Endothelial cell of umbilical vein (primary cell): ENCODE data around the gene C14orf180. TPM values are rescaled to one million over a fixed set of nuclear protein-coding genes. Genes with fewer than 3 reads are reported as not detected.

Source experiments
- BruUV-seq: library from RNA; stranded (reverse); fragments of 400-500 nt; replicated peaks from 2 replicates; lab custom pipeline; 2021; lab: Mats Ljungman, UMichigan
- CTCF ChIA-PET: fragments of 300-600, 350-600 bp; sonication (Branson Sonifier 250); formaldehyde crosslinking; loops from one replicate; lab custom pipeline; 2021; ENCODE audit warnings: antibody characterized with exemption, inconsistent platforms; lab: Charles Lee
- POLR2A ChIA-PET: fragments of 300-600, 350-600 bp; sonication (Branson Sonifier 250); formaldehyde crosslinking; loops from one replicate; lab custom pipeline; 2021; ENCODE audit warnings: antibody characterized with exemption, inconsistent platforms; lab: Charles Lee
- DNase-seq: peaks from one replicate; pipeline ENCODE4 v3.0.0-alpha.2; 2011; ENCODE audit warnings: low read depth, low spot score
- FAIRE-seq: peaks from 2 replicates; lab custom pipeline; 2011; peaks lifted over from hg19 to GRCh38; lab: Jason Lieb, UNC
- H2AFZ ChIP-seq: 2 replicates; pipeline ENCODE4 v1.6.0; 2012; ENCODE audit warnings: low read depth, low read length, control low read depth, inconsistent platforms
- H3K27ac ChIP-seq: 2 replicates; pipeline ENCODE4 v1.5.1; 2011; ENCODE audit warnings: low read depth, mild to moderate bottlenecking, control low read depth, low read length, moderate library complexity; ENCODE audit not compliant: insufficient read depth
- H3K27me3 ChIP-seq, 2 experiments: 2 replicates each; pipeline versions ENCODE4 v1.6.0 to v1.6.1; 2011; ENCODE audit warnings: low read length in 2 of 2, mixed read lengths in 1 of 2; ENCODE audit not compliant: control insufficient read depth in 2 of 2, insufficient read depth in 2 of 2
- H3K36me3 ChIP-seq, 2 experiments: 2 replicates in 1 of 2; 3 replicates in 1 of 2; pipeline ENCODE4 v1.5.1; 2011; ENCODE audit warnings: low read length in 2 of 2, mild to moderate bottlenecking in 1 of 2, moderate library complexity in 1 of 2; ENCODE audit not compliant: control insufficient read depth in 2 of 2, insufficient read depth in 2 of 2; ENCODE audit errors: extremely low read depth in 1 of 2
- H3K4me1 ChIP-seq: 3 replicates; pipeline ENCODE4 v1.5.1; 2011; ENCODE audit warnings: mild to moderate bottlenecking, low read length; ENCODE audit not compliant: control insufficient read depth, insufficient read depth; ENCODE audit errors: extremely low read depth
- H3K4me2 ChIP-seq: 2 replicates; pipeline ENCODE4 v1.6.1; 2011; ENCODE audit warnings: low read length, control low read depth, mixed read lengths; ENCODE audit not compliant: insufficient read depth
- H3K4me3 ChIP-seq, 3 experiments: fragments of 200-600 bp in 1 of 3; sonication (generic), shearing (Covaris generic) in 1 of 3; replicated peaks in 1 of 3; 2 replicates each; pipeline ENCODE4 v1.5.1; 2011 to 2016; ENCODE audit warnings: control low read depth in 3 of 3, low read length in 3 of 3, mild to moderate bottlenecking in 2 of 3, inconsistent platforms in 1 of 3, low read depth in 1 of 3, moderate library complexity in 1 of 3; ENCODE audit not compliant: insufficient read depth in 1 of 3
- H3K79me2 ChIP-seq: 2 replicates; pipeline ENCODE4 v1.6.0; 2012; ENCODE audit warnings: low read length, inconsistent platforms; ENCODE audit not compliant: control insufficient read depth, insufficient read depth
- H3K9ac ChIP-seq: replicated peaks from 2 replicates; pipeline ENCODE3; 2011; ENCODE audit warnings: low read length, control low read depth; ENCODE audit not compliant: insufficient read depth; ENCODE audit errors: extremely low read depth
- H3K9me1 ChIP-seq: replicated peaks from 3 replicates; pipeline ENCODE4 v1.6.0; 2011; ENCODE audit warnings: mild to moderate bottlenecking, low read length; ENCODE audit not compliant: control insufficient read depth, insufficient read depth; ENCODE audit errors: extremely low read depth
- H3K9me3 ChIP-seq: replicated peaks from 2 replicates; pipeline ENCODE4 v1.5.1; 2012; ENCODE audit warnings: low read length, inconsistent platforms; ENCODE audit not compliant: control insufficient read depth, insufficient read depth
- H4K20me1 ChIP-seq: replicated peaks from 2 replicates; pipeline ENCODE3; 2011; ENCODE audit warnings: mild to moderate bottlenecking, low read length; ENCODE audit not compliant: control insufficient read depth, insufficient read depth; ENCODE audit errors: extremely low read depth
- CTCF ChIP-seq, 2 donors: IDR thresholded peaks; 1 replicate in 1 of 2; 2 replicates in 1 of 2; pipeline ENCODE4 v1.5.1; 2011; ENCODE audit warnings: low read length in 2 of 2, mild to moderate bottlenecking in 2 of 2, moderate library complexity in 2 of 2, control low read depth in 1 of 2, inconsistent platforms in 1 of 2, low read depth in 1 of 2; ENCODE audit not compliant: insufficient read depth in 1 of 2; ENCODE audit errors: extremely low read depth in 1 of 2
- EZH2 ChIP-seq: IDR thresholded peaks from 2 replicates; pipeline ENCODE4 v1.6.1; 2012; ENCODE audit warnings: borderline replicate concordance, low read depth, mild to moderate bottlenecking, moderate library complexity, low read length, inconsistent platforms; ENCODE audit not compliant: severe bottlenecking
- FOS ChIP-seq: IDR thresholded peaks from 2 replicates; pipeline ENCODE4 v1.6.1; 2011; ENCODE audit warnings: mild to moderate bottlenecking, low read length, moderate library complexity, borderline replicate concordance; ENCODE audit not compliant: insufficient read depth
- GATA2 ChIP-seq: IDR thresholded peaks from 2 replicates; pipeline ENCODE4 v1.7.0; 2011; ENCODE audit warnings: low read depth, mild to moderate bottlenecking, moderate library complexity, mixed read lengths, low read length; ENCODE audit not compliant: insufficient read length, insufficient read depth
- JUN ChIP-seq: IDR thresholded peaks from 2 replicates; pipeline ENCODE4 v1.6.1; 2011; ENCODE audit warnings: borderline replicate concordance, low read depth; ENCODE audit not compliant: insufficient read length, insufficient read depth
- MAX ChIP-seq: IDR thresholded peaks from 2 replicates; pipeline ENCODE4 v1.6.1; 2011; ENCODE audit not compliant: insufficient read depth, insufficient read length
- MYC ChIP-seq: IDR thresholded peaks from one replicate; pipeline ENCODE4 v1.6.1; 2011; ENCODE audit warnings: mild to moderate bottlenecking, low read depth, low read length
- POLR2A ChIP-seq: IDR thresholded peaks from 2 replicates; pipeline ENCODE4 v1.6.1; 2012; ENCODE audit warnings: low read depth, mild to moderate bottlenecking, control low read depth, low read length
- POLR2AphosphoS5 ChIP-seq: IDR thresholded peaks from 2 replicates; pipeline ENCODE4 v1.6.1; 2012; ENCODE audit warnings: low read depth, mild to moderate bottlenecking, control low read depth, low read length, moderate library complexity; ENCODE audit not compliant: insufficient read depth
- dilution Hi-C: fragments of 300-500 bp; cut with MboI; formaldehyde crosslinking; loops from one replicate; pipeline ENCODE4 v1.15.0; 2019; ENCODE audit warnings: low sequenced_read_pairs; ENCODE audit not compliant: extremely low pct_ligation_motif_present
- intact Hi-C: fragments of 100-400 bp; cut with micrococcal nuclease; formaldehyde crosslinking; loops from one replicate; pipeline ENCODE4 v1.10.0; 2022
- polyA plus RNA-seq, 4 experiments: library from polyadenylated mRNA; depleted of rRNA in 3 of 4; stranded (reverse) in 3 of 4; unstranded in 1 of 4; fragments of >200 nt; gene quantifications; 2 replicates each; pipeline versions ENCODE4 v1.2.1 to v1.2.3, GENCODE V29; 2011 to 2012; ENCODE audit warnings: missing spikeins in 1 of 4
- total RNA-seq: library from RNA; stranded (reverse); gene quantifications from 2 replicates; pipeline ENCODE4 v1.2.3, GENCODE V29; 2021

C14orf180 gene
- total and polyA plus RNA-seq, 2 donors (not counting 3 experiments of a cell fraction or from before 2014, with no cell fraction given): not detected

GRCh38 chr14:104555430-104556255, 23.9 kb upstream of the C14orf180 start:
- POLR2A ChIA-PET: no interaction called here
- Histone ChIP-seq H3K36me3 (no peaks in the 10 kb centered on the region), H3K9me3 (no peaks in the 10 kb centered on the region), H3K4me3 (no peak overlapping the region), H3K4me2 (no peak overlapping the region), H3K27me3 (no peaks in the 10 kb centered on the region), H3K27ac (no peak overlapping the region), H3K79me2 (no peaks in the 10 kb centered on the region), H4K20me1 (no peaks in the 10 kb centered on the region), H3K4me1 (no peaks in the 10 kb centered on the region), H2AFZ (no peak overlapping the region), H3K9ac (no peak overlapping the region), H3K9me1 (no peaks in the 10 kb centered on the region)
- dilution Hi-C loops (no loop called here), intact Hi-C loops (no loop called here)
- CTCF ChIA-PET: interaction anchor here (1.5 kb wide), 2 partner anchors 9 to 418 kb away, joined by 4 to 9 read pairs; no protein-coding TSS in a partner anchor
- TF ChIP-seq CTCF (IDR thresholded peaks at IDR 0.05; ENCODE audit: extremely low read depth in 1 of 2, insufficient read depth in 1 of 2, low read depth in 1 of 2, low read length in 2 of 2) (no peak), FOS (no peak), JUN (no peak), POLR2AphosphoS5 (no peak), MAX (no peak), POLR2A (no peak), MYC (no peak), EZH2 (no peak), GATA2 (no peak)
- no TSS peak for BruUV-seq
- DNase-seq (no peak), FAIRE-seq (no peak)
